ENCODE data around the gene GALC.

DNA sequence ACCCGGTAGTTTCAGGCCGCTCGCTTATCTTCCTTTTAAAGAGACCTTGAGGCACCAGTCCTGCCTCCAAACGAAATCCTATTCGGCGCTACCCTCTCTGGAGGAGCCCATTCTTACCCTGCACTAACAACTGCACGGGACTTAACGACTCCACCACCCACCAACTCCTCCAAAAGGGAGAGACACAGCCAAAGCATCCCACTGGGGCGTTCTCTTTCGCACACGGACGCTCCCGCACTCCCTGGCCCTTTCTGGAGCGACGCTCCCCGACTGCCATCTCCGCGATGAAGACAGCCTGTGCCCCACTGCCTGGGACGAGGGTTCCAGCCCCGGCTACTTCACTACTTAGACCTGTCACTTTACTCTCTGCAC is 650 bp downstream of the GALC start:
- no peak for TF ChIP-seq EZH2 (IDR thresholded peaks at IDR 0.05; ENCODE audit: low read length, unreplicated experiment)
- TF ChIP-seq, protein P1, sequence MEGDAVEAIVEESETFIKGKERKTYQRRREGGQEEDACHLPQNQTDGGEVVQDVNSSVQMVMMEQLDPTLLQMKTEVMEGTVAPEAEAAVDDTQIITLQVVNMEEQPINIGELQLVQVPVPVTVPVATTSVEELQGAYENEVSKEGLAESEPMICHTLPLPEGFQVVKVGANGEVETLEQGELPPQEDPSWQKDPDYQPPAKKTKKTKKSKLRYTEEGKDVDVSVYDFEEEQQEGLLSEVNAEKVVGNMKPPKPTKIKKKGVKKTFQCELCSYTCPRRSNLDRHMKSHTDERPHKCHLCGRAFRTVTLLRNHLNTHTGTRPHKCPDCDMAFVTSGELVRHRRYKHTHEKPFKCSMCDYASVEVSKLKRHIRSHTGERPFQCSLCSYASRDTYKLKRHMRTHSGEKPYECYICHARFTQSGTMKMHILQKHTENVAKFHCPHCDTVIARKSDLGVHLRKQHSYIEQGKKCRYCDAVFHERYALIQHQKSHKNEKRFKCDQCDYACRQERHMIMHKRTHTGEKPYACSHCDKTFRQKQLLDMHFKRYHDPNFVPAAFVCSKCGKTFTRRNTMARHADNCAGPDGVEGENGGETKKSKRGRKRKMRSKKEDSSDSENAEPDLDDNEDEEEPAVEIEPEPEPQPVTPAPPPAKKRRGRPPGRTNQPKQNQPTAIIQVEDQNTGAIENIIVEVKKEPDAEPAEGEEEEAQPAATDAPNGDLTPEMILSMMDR (conservative IDR thresholded peaks at IDR 0.05; ENCODE audit: low read depth, low read length), result no peak
- TF ChIP-seq EZH2phosphoT487 (IDR thresholded peaks at IDR 0.05; ENCODE audit: borderline replicate concordance, low read length), result no peak

Measured in PC-3 (cell line).